WTC11 (cell line): Measurements from ENCODE around the gene IDH3B. TPM values are rescaled to one million over a fixed set of nuclear protein-coding genes. Genes with fewer than 3 reads are reported as not detected.
A peak's percentile ranks its signal among the peaks of the same experiment; 100 is the strongest.

Experiments used
- ATAC-seq: fragments of 200-7000 bp; cut with Tn5 transposase; 2 replicates; pipeline ENCODE4 v1.10.0; 2021; ENCODE audit warnings: mild to moderate bottlenecking, moderate library complexity
- CTCF ChIA-PET: fragments of 300-600 bp; sonication (Branson Sonifier 250); formaldehyde crosslinking; loops from one replicate; lab custom pipeline; 2021; ENCODE audit warnings: antibody characterized with exemption; lab: Charles Lee
- POLR2A ChIA-PET: fragments of 350-600 bp; sonication (Branson Sonifier 250); formaldehyde crosslinking; loops from one replicate; lab custom pipeline; 2021; ENCODE audit warnings: antibody characterized with exemption; lab: Charles Lee
- DNase-seq: peaks from one replicate; pipeline ENCODE4 v3.0.0; 2021; ENCODE audit warnings: low spot score
- H3K27ac Mint-ChIP-seq: 2 replicates; pipeline ENCODE4 v1.8.0; 2021; ENCODE audit warnings: mixed read lengths
- H3K27me3 Mint-ChIP-seq: 2 replicates; pipeline ENCODE4 v1.8.0; 2021; ENCODE audit warnings: low read depth, mild to moderate bottlenecking, moderate library complexity, mixed read lengths
- H3K36me3 Mint-ChIP-seq: 2 replicates; pipeline ENCODE4 v1.8.0; 2021; ENCODE audit warnings: mixed read lengths
- H3K4me1 Mint-ChIP-seq: 2 replicates; pipeline ENCODE4 v1.8.0; 2022; ENCODE audit warnings: mixed read lengths
- H3K4me3 Mint-ChIP-seq: 2 replicates; pipeline ENCODE4 v1.8.0; 2021; ENCODE audit warnings: mild to moderate bottlenecking, moderate library complexity, mixed read lengths
- H3K9me3 Mint-ChIP-seq: 2 replicates; pipeline ENCODE4 v1.8.0; 2021; ENCODE audit warnings: mixed read lengths
- ATF2 ChIP-seq: sonication (generic); formaldehyde crosslinking; IDR thresholded peaks from 2 replicates; pipeline ENCODE4 v1.8.1; 2022; ENCODE audit warnings: low read depth, missing genetic modification reagents, borderline replicate concordance
- E2F4 ChIP-seq: sonication (generic); formaldehyde crosslinking; IDR thresholded peaks from 2 replicates; pipeline ENCODE4 v1.8.1; 2022; ENCODE audit warnings: low read depth, mild to moderate bottlenecking, moderate library complexity, missing genetic modification reagents, borderline replicate concordance
- E2F5 ChIP-seq: sonication (generic); formaldehyde crosslinking; IDR thresholded peaks from 2 replicates; pipeline ENCODE4 v1.8.1; 2022; ENCODE audit warnings: mild to moderate bottlenecking, moderate library complexity, missing genetic modification reagents
- ELF4 ChIP-seq: sonication (generic); formaldehyde crosslinking; IDR thresholded peaks from 2 replicates; pipeline ENCODE4 v1.8.1; 2022; ENCODE audit warnings: low read depth, mild to moderate bottlenecking, moderate library complexity, missing genetic modification reagents
- EMX1 ChIP-seq: fragments of 250-450 bp; sonication (Bioruptor Pico); IDR thresholded peaks from 2 replicates; pipeline ENCODE4 v1.8.0; 2021; ENCODE audit warnings: mild to moderate bottlenecking
- ESRRA ChIP-seq: sonication (generic); formaldehyde crosslinking; IDR thresholded peaks from 2 replicates; pipeline ENCODE4 v1.8.1; 2022; ENCODE audit warnings: mild to moderate bottlenecking, missing genetic modification reagents, borderline replicate concordance
- ETV6 ChIP-seq: sonication (generic); formaldehyde crosslinking; IDR thresholded peaks from 2 replicates; pipeline ENCODE4 v1.8.1; 2022; ENCODE audit warnings: mild to moderate bottlenecking, missing genetic modification reagents
- FOXP1 ChIP-seq: sonication (generic); formaldehyde crosslinking; IDR thresholded peaks from 2 replicates; pipeline ENCODE4 v1.8.0; 2022; ENCODE audit warnings: missing genetic modification reagents, mild to moderate bottlenecking, moderate library complexity, borderline replicate concordance
- FOXP4 ChIP-seq: sonication (generic); formaldehyde crosslinking; IDR thresholded peaks from 2 replicates; pipeline ENCODE4 v1.8.0; 2022; ENCODE audit warnings: mild to moderate bottlenecking, missing genetic modification reagents
- GRHL2 ChIP-seq: fragments of 250-450 bp; sonication (Bioruptor Pico); IDR thresholded peaks from 2 replicates; pipeline ENCODE4 v1.8.0; 2022; ENCODE audit warnings: mild to moderate bottlenecking, moderate library complexity; ENCODE audit not compliant: insufficient replicate concordance, severe bottlenecking
- HMGXB4 ChIP-seq: sonication (generic); formaldehyde crosslinking; IDR thresholded peaks from 2 replicates; pipeline ENCODE4 v1.8.1; 2023; ENCODE audit warnings: mild to moderate bottlenecking, moderate library complexity, missing genetic modification reagents
- JAZF1 ChIP-seq: fragments of 250-450 bp; sonication (Bioruptor Pico); IDR thresholded peaks from 2 replicates; pipeline ENCODE4 v1.9.0; 2021; ENCODE audit warnings: moderate library complexity, mild to moderate bottlenecking, inconsistent platforms
- MAX ChIP-seq: sonication (generic); formaldehyde crosslinking; IDR thresholded peaks from 2 replicates; pipeline ENCODE4 v1.8.0; 2022; ENCODE audit warnings: mild to moderate bottlenecking, missing genetic modification reagents
- NFYB ChIP-seq: sonication (generic); formaldehyde crosslinking; conservative IDR thresholded peaks from 2 replicates; pipeline ENCODE4 v1.8.0; 2022; ENCODE audit warnings: low read depth, missing genetic modification reagents
- NR3C1 ChIP-seq: sonication (generic); formaldehyde crosslinking; conservative IDR thresholded peaks from 2 replicates; pipeline ENCODE4 v1.8.1; 2023; ENCODE audit warnings: low read depth, mild to moderate bottlenecking, missing genetic modification reagents
- PREB ChIP-seq: sonication (generic); formaldehyde crosslinking; IDR thresholded peaks from 2 replicates; pipeline ENCODE4 v1.8.1; 2022; ENCODE audit warnings: mild to moderate bottlenecking, missing genetic modification reagents, moderate library complexity, borderline replicate concordance
- PRRX2 ChIP-seq: fragments of 250-450 bp; sonication (Bioruptor Pico); IDR thresholded peaks from 2 replicates; pipeline ENCODE4 v1.8.0; 2021; ENCODE audit warnings: mild to moderate bottlenecking
- USF1 ChIP-seq: sonication (generic); formaldehyde crosslinking; IDR thresholded peaks from 2 replicates; pipeline ENCODE4 v1.8.0; 2022; ENCODE audit warnings: mild to moderate bottlenecking, missing genetic modification reagents
- USF2 ChIP-seq: sonication (generic); formaldehyde crosslinking; IDR thresholded peaks from 2 replicates; pipeline ENCODE4 v1.8.1; 2023; ENCODE audit warnings: mild to moderate bottlenecking, missing genetic modification reagents, moderate library complexity
- ZBTB21 ChIP-seq: sonication (generic); formaldehyde crosslinking; IDR thresholded peaks from 2 replicates; pipeline ENCODE4 v1.8.1; 2023; ENCODE audit warnings: mild to moderate bottlenecking, missing genetic modification reagents, borderline replicate concordance
- ZMAT4 ChIP-seq: fragments of 250-450 bp; sonication (Bioruptor Pico); IDR thresholded peaks from 2 replicates; pipeline ENCODE4 v1.9.0; 2021; ENCODE audit warnings: mild to moderate bottlenecking
- ZNF232 ChIP-seq: sonication (generic); formaldehyde crosslinking; IDR thresholded peaks from 2 replicates; pipeline ENCODE4 v1.8.0; 2022; ENCODE audit warnings: mild to moderate bottlenecking, missing genetic modification reagents
- ZNF317 ChIP-seq: sonication (generic); formaldehyde crosslinking; IDR thresholded peaks from 2 replicates; pipeline ENCODE4 v1.8.1; 2023; ENCODE audit warnings: low read depth, mild to moderate bottlenecking, moderate library complexity, missing genetic modification reagents, borderline replicate concordance
- total RNA-seq: library from RNA; stranded (reverse); gene quantifications from 3 replicates; pipeline ENCODE4 v1.2.3, GENCODE V29; 2021

IDH3B gene
- total RNA-seq, 1 experiment from 2014 or later: 136 TPM

GRCh38 chr20:2651772-2652723, 12.0 kb downstream of the IDH3B start, which contains the start of gene NOP56:
Gene NOP56 (plus strand): TSS chr20:2652632. CDS start chr20:2652661, 29 bp downstream.
- H3K36me3 Mint-ChIP-seq: peaks cover 43% of the 10 kb centered on the region
- H3K4me1 Mint-ChIP-seq: peaks cover 24% of the 10 kb centered on the region
- peak; percentile 80 for ATAC-seq
- POLR2A ChIA-PET: interaction anchor here (0.7 to 2.2 kb wide), 11 partner anchors 8 to 181 kb away, joined by 3 to 22 read pairs (median 3); partner anchors contain the start of genes IDH3B and SNRPB
- CTCF ChIA-PET: interaction anchor here (0.7 to 3.7 kb wide), 7 partner anchors 12 to 265 kb away, joined by 3 to 30 read pairs (median 4); partner anchors contain the start of gene IDH3B
- peak within 1 kb of the TSS; percentile 88 for H3K27ac Mint-ChIP-seq
- DNase-seq: peak; percentile 91
- peak within 1 kb of the TSS; percentile 91 for H3K4me3 Mint-ChIP-seq
- no peaks in the 10 kb centered on the region for H3K27me3 Mint-ChIP-seq
- no peaks in the 10 kb centered on the region for H3K9me3 Mint-ChIP-seq
- TF ChIP-seq E2F5 (CRISPR knock-in tag) (peak; percentile 83; the same call in 1 of the 2 replicates), ZBTB21 (CRISPR knock-in tag) (no peak), NFYB (CRISPR knock-in tag) (peak; percentile 71), JAZF1 (CRISPR knock-in tag) (no peak), ETV6 (peak; percentile 89; the same call in 1 of the 2 replicates), FOXP4 (CRISPR knock-in tag) (no peak; the same call in none of the 2 replicates), ESRRA (CRISPR knock-in tag) (no peak), FOXP1 (peak; percentile 58; the same call in 1 of the 2 replicates), E2F4 (CRISPR knock-in tag) (no peak; the same call in 1 of the 2 replicates), ELF4 (CRISPR knock-in tag) (0 out of 2 replicates have a peak, but pooled peaks have one; percentile 9), NR3C1 (no peak), PREB (CRISPR knock-in tag) (no peak; the same call in 1 of the 2 replicates), PRRX2 (CRISPR knock-in tag) (no peak), ZMAT4 (no peak), HMGXB4 (peak; percentile 82), ZNF232 (CRISPR knock-in tag) (no peak; the same call in 1 of the 2 replicates), GRHL2 (no peak), USF2 (CRISPR knock-in tag) (peak; percentile 73), ATF2 (CRISPR knock-in tag) (no peak), EMX1 (no peak), USF1 (peak; percentile 80), MAX (CRISPR knock-in tag) (no peak; the same call in 1 of the 2 replicates), ZNF317 (CRISPR knock-in tag) (no peak)
